NCI-H2171 (cell line): ENCODE results near the gene AIMP2.
"Not testable (repeated sequence)": the region's sequence is repeated elsewhere in the genome, so short reads cannot be mapped to it uniquely, and the experiment has no call there.

Source experiments
- DNase-seq: peaks from one replicate; lab custom pipeline; 2025; lab: John Stamatoyannopoulos, UW

AIMP2 gene

GRCh38 chr7:6026011-6026819, 17.1 kb downstream of the AIMP2 start:
- no peak for DNase-seq

- DNase-seq: no peak
These were observed 17.8 kb downstream of the AIMP2 start for GRCh38 chr7:6026820-6027311.

GRCh38 chr7:6027806-6028365, 18.8 kb downstream of the AIMP2 start:
- DNase-seq: no peak

- no peak for DNase-seq
These were observed 19.5 kb downstream of the AIMP2 start for GRCh38 chr7:6028563-6028962.

- DNase-seq: no peak
These were observed 21.9 kb downstream of the AIMP2 start, which contains the start of gene ANKRD61 for GRCh38 chr7:6030988-6031387. Gene ANKRD61 (plus strand): TSS chr7:6031376. CDS start chr7:6031376, 0 bp downstream.

- DNase-seq: no peak
These were observed 22.5 kb downstream of the AIMP2 start for GRCh38 chr7:6031567-6031966.

GRCh38 chr7:6032167-6032566, 23.1 kb downstream of the AIMP2 start:
- no peak for DNase-seq

- no peak for DNase-seq
These were observed 23.6 kb downstream of the AIMP2 start for GRCh38 chr7:6032641-6033040.

GRCh38 chr7:6035165-6035564, 26.1 kb downstream of the AIMP2 start:
- DNase-seq: no peak

GRCh38 chr7:6035686-6036085, 26.6 kb downstream of the AIMP2 start:
- no peak for DNase-seq

GRCh38 chr7:6049780-6050179, 40.7 kb downstream of the AIMP2 start:
- DNase-seq: no peak

GRCh38 chr7:6051185-6051584, 42.1 kb downstream of the AIMP2 start:
- not testable (repeated sequence) for DNase-seq

- DNase-seq: no peak
These were observed 47.5 kb downstream of the AIMP2 start for GRCh38 chr7:6056616-6057015.

GRCh38 chr7:6057316-6058129, 48.5 kb downstream of the AIMP2 start:
- DNase-seq: no peak

GRCh38 chr7:6059941-6060340, 50.9 kb downstream of the AIMP2 start:
- not testable (repeated sequence) for DNase-seq

GRCh38 chr7:6071406-6071805, 62.3 kb downstream of the AIMP2 start:
- DNase-seq: no peak
